Inflammatory macrophage treated with lipopolysaccharide for 1 hour (primary cell): ENCODE measurements around the gene UNKL.
"Not testable (repeated sequence)": the region's sequence is repeated elsewhere in the genome, so short reads cannot be mapped to it uniquely, and the experiment has no call there.

Experiments used
- DNase-seq, 2 donors: peaks; one replicate each; pipeline ENCODE4 v3.0.0-alpha.2; 2020 to 2022

UNKL gene

DNA sequence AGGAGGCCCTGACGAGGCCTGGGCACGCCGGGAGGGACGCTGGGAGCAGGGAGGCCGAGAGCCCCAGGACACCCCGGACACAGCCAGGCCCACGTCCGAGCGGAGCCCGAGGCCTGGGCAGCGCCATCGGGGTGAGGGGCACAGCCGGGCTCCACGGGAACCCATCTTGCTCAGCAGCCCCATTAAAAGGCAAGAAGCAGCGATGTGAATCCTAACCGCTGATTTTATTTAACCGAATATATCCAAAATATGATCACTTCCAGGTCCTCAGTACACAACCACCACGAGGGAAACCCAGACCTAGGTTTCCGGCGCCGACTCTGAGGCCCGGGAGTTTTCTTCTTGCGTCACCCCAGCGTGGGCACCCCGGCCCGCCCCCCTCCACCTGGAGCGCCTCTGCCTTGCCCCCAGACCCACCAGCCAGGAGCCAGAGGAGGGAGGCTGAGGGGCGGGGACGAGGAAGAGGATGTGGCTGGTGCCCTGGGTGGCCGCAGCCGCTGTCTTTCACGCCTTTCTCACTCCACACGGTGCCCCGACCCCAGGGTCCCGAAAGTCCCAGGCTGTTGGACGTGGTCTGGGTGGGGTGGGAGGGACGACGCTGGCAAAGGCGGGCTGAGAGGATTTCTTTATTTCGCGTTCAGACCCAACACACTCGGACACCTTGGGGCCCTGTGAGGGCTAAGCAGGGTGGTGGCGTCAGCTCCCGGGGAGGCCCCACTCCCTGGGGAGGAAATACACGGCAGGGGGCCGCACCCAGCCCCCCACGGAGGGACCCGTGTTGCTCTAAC lies 30.4 kb upstream of the UNKL start:
- DNase-seq = no peak

DNA sequence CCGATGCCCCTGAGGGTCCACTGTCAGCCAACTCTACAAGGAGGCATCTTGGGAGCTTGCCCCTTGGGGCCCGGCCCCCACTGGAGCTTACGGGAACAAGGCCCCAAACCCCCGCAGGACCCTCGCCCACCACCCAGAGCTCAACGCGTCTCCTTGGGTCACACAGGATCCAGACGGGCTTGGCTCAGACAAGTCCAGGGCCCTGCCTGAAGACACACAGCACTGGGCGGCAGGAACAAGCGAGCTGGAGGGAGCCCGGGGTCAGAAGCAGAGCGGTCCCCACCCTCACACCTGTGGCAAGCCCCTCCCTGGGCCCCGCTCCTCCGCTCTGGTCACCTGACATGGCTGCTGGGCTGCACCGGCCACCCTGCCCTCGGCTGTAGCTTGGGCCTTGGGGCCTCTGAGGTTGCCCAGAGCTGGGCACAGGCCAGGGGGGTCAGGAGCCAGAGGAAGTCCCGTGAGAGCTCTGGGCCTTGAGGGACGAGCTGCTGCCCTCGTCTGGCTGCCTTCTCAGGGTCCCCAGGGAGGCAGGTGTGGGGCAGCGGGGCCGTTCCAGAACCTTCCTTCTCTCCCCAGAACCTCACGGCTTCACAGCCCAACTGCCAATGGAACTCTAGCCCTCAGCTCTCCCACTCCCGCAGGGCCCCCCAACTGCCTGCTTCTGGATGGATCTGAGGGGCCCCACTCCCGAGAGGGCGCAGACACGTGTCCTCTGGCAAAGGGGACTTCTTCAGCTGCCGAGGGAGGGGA lies 29.7 kb upstream of the UNKL start, which contains the start of gene CCDC154:
TSS of gene CCDC154 (minus strand) at position 577 of the 750 bp plus-strand sequence. CDS start at position 343, 234 bp downstream.
- DNase-seq = no peak

DNA sequence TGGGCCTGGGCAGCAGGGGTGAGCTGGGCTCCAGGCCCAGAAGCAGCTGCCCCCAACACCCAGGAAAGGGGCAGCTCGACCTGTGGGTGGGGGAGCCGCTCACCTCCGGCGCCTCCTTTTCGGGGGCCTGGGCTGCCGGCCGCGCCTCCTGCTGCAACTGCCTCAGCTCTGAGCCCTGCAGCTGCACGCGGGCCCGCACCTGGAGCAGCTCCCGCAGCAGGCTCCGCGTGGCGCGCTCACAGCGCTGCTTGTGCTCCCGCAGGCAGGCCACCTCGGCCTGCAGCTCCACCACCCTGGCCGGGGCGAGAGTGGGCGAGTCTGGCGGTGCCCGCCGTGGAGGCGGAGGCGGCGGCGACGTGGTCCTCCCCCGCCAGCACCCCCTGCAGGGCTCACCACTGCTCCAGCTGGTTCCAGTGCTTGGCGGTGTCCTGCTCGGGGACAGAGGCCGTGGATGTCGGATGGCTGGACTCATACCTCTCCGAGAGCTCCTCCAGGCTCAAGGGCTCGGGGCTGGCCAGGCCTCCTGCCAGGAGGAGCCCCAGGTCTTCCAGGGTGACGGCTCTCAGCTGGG lies 29.0 kb upstream of the UNKL start:
- DNase-seq = no peak

GRCh38 chr16:1442697-1443096 lies 28.2 kb upstream of the UNKL start:
- no peak for DNase-seq

GRCh38 chr16:1441391-1441829 lies 26.9 kb upstream of the UNKL start:
- no peak for DNase-seq

GRCh38 chr16:1439699-1440074 lies 25.2 kb upstream of the UNKL start:
- DNase-seq = not testable (repeated sequence)

DNA sequence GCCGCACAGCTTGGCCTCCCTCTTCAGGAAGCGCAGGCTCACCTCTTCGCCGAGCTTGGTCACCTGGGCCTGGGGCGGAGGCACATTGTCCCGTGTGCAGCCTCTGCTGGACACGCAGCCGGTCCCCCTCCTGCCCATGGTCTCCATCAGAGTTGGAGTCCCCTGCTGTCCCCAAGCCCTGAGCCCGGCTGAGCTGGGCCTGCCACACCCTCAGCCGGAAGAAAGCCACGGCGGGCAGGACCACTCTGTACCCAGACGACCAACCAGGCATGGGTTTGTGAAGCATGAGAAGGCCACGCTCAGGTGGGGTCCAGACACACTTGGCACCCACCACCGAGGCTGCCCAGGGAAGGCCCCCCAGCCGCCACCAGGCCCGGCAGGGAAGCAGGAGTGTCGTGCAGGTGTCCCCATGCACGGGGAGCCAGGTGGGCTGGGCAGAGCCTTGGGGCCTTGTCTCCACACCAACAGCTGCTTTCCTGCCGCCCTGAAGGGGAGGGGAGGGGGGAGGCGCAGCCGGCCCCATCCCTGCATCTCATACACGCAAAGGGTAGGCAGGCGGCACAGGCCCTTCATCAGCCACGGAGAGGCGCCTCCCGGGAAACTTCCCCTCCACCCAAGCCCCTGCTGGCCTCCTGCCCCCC lies 24.7 kb upstream of the UNKL start:
- no peak for DNase-seq

GRCh38 chr16:1438229-1439057 lies 23.9 kb upstream of the UNKL start:
- no peak for DNase-seq

GRCh38 chr16:1437606-1438005 lies 23.1 kb upstream of the UNKL start:
- DNase-seq = no peak

GRCh38 chr16:1436731-1437355 lies 22.3 kb upstream of the UNKL start:
- no peak for DNase-seq

DNA sequence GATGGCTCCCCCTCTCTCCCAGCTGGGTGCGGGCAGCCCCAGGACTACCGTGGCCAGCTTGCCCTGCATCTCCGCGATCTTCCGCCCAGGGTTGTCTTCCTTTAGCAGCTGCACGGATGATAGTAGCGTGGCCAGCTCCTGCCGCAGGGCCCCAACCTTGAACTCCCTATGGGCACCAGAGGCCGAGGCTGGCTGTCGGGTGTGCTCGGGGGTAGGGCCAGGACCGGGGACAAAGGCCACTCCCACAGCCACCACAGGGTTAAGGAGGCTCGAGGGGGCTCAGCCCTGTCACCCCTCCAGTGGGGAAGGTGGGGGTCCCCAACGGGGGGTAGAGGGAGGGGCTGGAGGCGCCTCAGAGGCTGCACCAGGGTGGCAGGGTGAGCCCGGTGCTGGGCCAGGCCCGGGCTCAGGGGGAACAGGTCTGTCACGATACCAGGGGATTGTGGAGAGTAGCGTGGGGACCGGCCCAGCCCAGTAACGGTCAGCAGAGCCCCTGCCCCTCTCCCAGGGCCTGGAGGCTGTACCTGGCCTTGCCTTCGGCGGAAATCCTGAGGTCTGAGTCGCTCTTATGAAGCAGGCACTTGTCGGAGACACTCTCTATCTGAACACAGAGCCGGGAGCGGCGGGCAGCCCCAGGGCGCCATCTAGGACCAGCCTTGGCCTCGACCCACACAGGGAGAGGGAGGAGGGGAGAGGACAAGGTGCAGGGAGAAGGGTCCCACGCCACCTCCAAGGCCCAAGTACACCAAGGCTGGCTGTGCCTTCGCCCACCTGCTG lies 21.6 kb upstream of the UNKL start:
- no peak for DNase-seq

DNA sequence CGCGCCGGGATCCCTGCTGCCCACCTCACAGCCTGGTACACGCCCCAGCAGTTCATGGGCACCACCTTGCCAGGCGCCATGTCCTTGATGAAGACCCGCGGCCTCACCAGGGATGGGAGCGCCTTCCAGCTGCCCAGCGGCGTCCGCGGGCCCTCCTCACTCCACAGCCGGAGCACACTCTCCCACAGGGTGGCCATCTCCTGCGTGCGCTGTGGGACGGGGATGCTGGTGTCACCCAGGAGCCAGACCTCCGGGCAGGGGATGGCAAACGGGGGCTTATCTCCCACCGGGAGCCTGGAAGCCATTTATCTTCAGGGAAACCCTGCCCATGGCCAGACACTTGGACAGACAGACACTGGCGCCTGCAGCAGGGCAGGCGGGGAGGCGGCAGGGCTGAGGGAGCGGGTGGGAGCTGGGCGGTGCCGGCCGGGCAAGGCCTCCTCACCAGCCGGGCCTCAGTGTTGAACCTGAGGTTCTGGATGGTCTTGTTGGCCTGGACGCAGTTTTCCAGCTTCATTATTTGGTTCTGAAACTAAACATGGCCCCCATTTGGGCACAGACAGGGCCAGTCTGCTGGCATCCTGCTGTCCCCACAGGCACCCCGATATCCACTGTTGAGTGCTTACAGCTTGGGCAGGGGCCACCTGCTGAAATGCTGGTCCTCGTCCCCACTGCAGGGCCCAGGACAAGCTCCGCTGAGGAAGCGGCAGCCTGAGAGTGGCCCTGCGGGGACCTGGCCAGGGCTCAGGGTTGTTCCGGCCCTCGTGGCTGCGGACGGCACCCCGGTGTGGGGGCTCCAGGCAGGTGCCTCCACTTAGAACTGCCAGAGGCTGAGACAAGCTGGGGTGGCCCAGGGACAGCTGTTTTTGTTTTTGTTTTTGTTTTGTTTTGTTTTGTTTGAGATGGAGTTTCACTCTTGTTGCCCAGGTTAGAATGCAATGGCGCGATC lies 20.4 kb upstream of the UNKL start:
- no peak for DNase-seq

DNA sequence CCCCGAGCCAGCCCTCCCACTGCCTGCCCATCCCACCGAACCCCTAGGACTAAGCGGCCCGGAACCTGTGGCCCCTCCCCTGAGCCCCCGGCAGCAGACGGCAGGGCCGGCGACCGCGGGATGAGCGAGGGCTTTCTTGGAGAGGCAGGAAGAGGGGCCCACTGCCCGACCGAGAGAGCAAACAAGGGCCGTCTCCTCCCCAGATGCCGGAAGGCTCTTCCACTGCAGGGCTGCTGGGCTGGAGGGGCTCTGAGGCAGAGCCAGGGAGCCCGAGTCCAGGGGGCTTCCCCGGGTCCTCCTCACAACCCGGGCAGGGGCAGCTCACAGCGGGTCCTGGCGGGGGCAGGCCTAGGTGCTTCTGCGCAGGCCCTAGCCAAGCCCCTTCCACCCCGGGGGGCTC lies 19.3 kb upstream of the UNKL start:
- no peak for DNase-seq

GRCh38 chr16:1433263-1433560 lies 18.7 kb upstream of the UNKL start:
- DNase-seq = no peak

- DNase-seq = no peak
These were observed 18.1 kb upstream of the UNKL start for GRCh38 chr16:1432388-1433262.

DNA sequence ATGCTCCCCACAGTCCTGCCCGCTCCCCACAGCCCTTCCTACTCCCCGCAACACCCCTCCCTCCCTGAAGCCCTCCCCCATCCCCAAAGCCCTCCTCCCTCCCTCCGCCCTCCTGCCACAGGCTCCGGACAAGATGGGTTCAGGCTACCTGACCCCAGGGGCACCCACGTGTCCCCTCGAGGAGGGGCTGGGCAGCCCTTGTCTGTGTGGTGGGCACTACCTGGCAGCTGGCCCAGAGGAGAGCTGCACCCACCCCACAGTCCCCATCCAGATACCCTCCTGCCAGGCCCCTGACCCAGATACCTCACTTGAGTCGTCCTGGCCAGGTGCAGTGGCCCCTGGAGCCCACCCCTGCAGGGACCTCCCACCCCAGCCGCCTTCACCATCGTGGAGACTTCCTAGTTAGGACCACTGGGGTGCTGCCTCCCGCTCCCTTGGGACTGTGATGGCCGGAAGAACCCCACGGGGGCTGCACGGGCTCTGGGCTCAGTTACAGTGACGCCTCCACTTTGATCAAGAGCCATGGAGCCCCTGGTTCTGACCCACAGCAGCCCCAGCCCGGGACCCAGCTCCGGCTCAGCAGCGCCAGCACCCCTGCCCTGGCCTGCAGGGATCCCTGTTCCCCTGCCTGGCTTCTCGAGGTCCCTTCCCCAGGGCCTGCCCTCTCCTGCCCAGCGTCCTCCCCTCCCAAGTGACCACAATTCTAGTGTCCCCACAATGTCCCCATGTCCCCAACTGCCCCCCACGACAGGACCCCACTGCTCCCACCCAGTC lies 17.2 kb upstream of the UNKL start:
- DNase-seq = no peak

DNA sequence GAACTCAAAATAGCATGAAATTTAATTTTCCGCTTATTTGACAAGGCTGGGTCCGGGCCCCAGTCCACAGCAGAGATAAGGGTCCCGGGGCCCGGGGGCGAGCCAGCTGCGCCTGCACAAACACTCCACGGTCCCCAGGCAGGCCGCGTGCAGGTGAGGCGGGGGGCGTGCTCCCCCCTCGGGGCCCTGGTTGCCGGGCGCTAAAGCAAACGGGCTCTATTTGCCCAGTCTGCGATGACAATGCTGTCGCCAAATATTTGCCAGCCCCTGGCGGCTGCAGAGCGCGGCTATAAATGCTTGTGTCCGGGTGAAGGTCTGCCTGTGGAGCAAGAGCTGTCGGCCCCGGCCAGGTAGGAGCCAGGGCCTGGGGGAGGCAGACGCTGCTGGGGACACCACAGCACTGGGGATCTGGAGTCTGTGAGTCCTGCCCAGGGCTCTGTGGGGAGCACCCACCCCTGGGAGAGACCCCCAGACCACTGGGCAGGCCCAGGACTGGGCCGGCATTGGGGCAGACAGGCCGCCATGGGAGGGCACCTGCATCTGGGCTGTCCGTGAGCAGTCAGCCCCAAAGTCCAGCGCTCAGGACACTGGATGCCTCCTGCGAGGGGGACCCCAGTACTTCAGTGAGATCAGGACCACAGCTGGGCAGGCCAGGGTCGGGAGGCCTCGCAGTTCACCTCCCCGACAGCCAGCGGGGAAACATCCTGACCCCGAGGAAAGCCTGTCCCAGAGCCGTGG lies 16.4 kb upstream of the UNKL start, which contains the start of gene PERCC1:
TSS of gene PERCC1 (plus strand) at position 320 of the 738 bp plus-strand sequence. CDS start 1,516 bp downstream, outside the sequence.
- no peak for DNase-seq
